Ishikawa (cell line): ENCODE results near the gene MEF2A.

Experiments
- EP300 ChIP-seq: IDR thresholded peaks from 2 replicates; pipeline ENCODE4 v1.6.1; 2012; ENCODE audit warnings: borderline replicate concordance
- TF ChIP-seq, protein P1 (sequence below): IDR thresholded peaks from 2 replicates; pipeline ENCODE4 v1.6.1; 2012

DNA sequence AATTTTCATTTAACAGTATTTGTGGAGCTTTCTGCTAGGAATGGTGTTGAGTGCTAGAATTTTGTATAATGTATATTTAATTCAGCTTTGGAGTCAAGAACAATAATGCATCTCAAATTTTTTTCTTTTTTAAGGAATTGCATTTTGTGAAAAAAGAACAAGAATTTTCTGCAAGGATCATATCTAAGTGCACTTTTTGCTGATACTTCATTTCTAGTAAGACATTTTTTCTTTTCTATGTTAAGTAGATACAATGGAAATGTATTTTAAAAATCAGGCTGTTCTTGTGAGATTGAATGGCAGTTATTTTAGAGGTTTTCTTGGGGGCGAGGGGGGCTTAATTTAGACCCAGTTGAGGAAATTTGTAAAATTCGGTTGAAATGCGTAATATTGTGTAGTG lies 32.5 kb downstream of the MEF2A start:
- TF ChIP-seq EP300, result no peak
- TF ChIP-seq, protein P1, sequence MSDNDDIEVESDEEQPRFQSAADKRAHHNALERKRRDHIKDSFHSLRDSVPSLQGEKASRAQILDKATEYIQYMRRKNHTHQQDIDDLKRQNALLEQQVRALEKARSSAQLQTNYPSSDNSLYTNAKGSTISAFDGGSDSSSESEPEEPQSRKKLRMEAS, result no peak
